Liver (tissue), 3 donors: Measurements from ENCODE around the gene USP17L29.
"Not testable (repeated sequence)": the region's sequence is repeated elsewhere in the genome, so short reads cannot be mapped to it uniquely, and the experiment has no call there.

Experiments used
- EGR1 ChIP-seq, 2 donors: IDR thresholded peaks; 2 replicates each; pipeline ENCODE4 v1.6.1; 2016 to 2018; ENCODE audit warnings: antibody characterized with exemption in 2 of 2, low read depth in 2 of 2
- RAD21 ChIP-seq, 2 donors: IDR thresholded peaks; 2 replicates each; pipeline ENCODE4 v1.6.1; 2016; ENCODE audit warnings: antibody characterized with exemption in 2 of 2, mild to moderate bottlenecking in 2 of 2
- RXRA ChIP-seq, 2 donors: IDR thresholded peaks; 2 replicates each; pipeline ENCODE4 v1.6.1; 2017 to 2018; ENCODE audit warnings: antibody characterized with exemption in 2 of 2, mild to moderate bottlenecking in 1 of 2
- TAF1 ChIP-seq: conservative IDR thresholded peaks from 2 replicates; pipeline ENCODE4 v1.6.1; 2016; ENCODE audit warnings: antibody characterized with exemption, mild to moderate bottlenecking
- YY1 ChIP-seq: IDR thresholded peaks from 2 replicates; pipeline ENCODE4 v1.6.1; 2016; ENCODE audit warnings: antibody characterized with exemption, mild to moderate bottlenecking
- TF ChIP-seq, protein P1 (sequence below): IDR thresholded peaks from 2 replicates; pipeline ENCODE4 v1.6.1; 2016; ENCODE audit warnings: antibody characterized with exemption, mild to moderate bottlenecking
- TF ChIP-seq, protein P2 (sequence below): fragments of 150-350 bp; IDR thresholded peaks from 2 replicates; pipeline ENCODE4 v1.5.1; 2017; ENCODE audit warnings: improper control_type of control experiment, low read depth, low read length; ENCODE audit not compliant: missing input control
- TF ChIP-seq, protein P3 (sequence below): IDR thresholded peaks from 2 replicates; pipeline ENCODE4 v1.6.1; 2016; ENCODE audit warnings: antibody characterized with exemption
- donor health status: healthy.
- donor health status: healthy.

DNA sequence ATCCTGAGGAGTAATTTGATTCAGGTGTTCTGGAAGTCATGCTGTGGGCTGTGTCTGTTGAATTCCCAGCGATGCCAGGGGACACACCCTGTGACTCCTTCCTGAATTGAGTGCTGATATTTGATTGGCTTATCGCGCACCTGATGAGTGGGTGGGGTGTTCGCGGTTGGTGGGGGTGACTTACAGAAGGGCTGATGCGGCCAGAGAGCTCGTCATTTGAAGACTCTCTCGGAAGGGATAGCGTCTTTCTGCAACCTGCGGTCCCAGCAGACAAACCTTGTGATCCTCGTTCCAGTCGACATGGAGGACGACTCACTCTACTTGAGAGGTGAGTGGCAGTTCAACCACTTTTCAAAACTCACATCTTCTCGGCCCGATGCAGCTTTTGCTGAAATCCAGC lies 28.6 kb upstream of the USP17L29 start, which contains the start of gene USP17L24:
- TF ChIP-seq, protein P1, sequence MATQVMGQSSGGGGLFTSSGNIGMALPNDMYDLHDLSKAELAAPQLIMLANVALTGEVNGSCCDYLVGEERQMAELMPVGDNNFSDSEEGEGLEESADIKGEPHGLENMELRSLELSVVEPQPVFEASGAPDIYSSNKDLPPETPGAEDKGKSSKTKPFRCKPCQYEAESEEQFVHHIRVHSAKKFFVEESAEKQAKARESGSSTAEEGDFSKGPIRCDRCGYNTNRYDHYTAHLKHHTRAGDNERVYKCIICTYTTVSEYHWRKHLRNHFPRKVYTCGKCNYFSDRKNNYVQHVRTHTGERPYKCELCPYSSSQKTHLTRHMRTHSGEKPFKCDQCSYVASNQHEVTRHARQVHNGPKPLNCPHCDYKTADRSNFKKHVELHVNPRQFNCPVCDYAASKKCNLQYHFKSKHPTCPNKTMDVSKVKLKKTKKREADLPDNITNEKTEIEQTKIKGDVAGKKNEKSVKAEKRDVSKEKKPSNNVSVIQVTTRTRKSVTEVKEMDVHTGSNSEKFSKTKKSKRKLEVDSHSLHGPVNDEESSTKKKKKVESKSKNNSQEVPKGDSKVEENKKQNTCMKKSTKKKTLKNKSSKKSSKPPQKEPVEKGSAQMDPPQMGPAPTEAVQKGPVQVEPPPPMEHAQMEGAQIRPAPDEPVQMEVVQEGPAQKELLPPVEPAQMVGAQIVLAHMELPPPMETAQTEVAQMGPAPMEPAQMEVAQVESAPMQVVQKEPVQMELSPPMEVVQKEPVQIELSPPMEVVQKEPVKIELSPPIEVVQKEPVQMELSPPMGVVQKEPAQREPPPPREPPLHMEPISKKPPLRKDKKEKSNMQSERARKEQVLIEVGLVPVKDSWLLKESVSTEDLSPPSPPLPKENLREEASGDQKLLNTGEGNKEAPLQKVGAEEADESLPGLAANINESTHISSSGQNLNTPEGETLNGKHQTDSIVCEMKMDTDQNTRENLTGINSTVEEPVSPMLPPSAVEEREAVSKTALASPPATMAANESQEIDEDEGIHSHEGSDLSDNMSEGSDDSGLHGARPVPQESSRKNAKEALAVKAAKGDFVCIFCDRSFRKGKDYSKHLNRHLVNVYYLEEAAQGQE, result not testable (repeated sequence)
- TF ChIP-seq YY1; TAF1; RAD21 (IDR thresholded peaks at IDR 0.05); EGR1 (IDR thresholded peaks at IDR 0.05; ENCODE audit: low read depth in 2 of 2); RXRA (IDR thresholded peaks at IDR 0.05): not testable (repeated sequence)
- TF ChIP-seq, protein P2, sequence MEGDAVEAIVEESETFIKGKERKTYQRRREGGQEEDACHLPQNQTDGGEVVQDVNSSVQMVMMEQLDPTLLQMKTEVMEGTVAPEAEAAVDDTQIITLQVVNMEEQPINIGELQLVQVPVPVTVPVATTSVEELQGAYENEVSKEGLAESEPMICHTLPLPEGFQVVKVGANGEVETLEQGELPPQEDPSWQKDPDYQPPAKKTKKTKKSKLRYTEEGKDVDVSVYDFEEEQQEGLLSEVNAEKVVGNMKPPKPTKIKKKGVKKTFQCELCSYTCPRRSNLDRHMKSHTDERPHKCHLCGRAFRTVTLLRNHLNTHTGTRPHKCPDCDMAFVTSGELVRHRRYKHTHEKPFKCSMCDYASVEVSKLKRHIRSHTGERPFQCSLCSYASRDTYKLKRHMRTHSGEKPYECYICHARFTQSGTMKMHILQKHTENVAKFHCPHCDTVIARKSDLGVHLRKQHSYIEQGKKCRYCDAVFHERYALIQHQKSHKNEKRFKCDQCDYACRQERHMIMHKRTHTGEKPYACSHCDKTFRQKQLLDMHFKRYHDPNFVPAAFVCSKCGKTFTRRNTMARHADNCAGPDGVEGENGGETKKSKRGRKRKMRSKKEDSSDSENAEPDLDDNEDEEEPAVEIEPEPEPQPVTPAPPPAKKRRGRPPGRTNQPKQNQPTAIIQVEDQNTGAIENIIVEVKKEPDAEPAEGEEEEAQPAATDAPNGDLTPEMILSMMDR, result not testable (repeated sequence)
- TF ChIP-seq, protein P3, sequence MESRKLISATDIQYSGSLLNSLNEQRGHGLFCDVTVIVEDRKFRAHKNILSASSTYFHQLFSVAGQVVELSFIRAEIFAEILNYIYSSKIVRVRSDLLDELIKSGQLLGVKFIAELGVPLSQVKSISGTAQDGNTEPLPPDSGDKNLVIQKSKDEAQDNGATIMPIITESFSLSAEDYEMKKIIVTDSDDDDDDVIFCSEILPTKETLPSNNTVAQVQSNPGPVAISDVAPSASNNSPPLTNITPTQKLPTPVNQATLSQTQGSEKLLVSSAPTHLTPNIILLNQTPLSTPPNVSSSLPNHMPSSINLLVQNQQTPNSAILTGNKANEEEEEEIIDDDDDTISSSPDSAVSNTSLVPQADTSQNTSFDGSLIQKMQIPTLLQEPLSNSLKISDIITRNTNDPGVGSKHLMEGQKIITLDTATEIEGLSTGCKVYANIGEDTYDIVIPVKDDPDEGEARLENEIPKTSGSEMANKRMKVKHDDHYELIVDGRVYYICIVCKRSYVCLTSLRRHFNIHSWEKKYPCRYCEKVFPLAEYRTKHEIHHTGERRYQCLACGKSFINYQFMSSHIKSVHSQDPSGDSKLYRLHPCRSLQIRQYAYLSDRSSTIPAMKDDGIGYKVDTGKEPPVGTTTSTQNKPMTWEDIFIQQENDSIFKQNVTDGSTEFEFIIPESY, result not testable (repeated sequence)
